HG03558 (cell line): ENCODE measurements around the gene PEX14.
"Not testable (repeated sequence)": the region's sequence is repeated elsewhere in the genome, so short reads cannot be mapped to it uniquely, and the experiment has no call there.

ENCODE experiments used
- ATAC-seq: cut with Tn5 transposase; IDR thresholded peaks from one replicate; pipeline ENCODE4 v1.9.1; 2021; ENCODE audit warnings: moderate number of reproducible peaks; ENCODE audit not compliant: unreplicated experiment; ENCODE audit errors: extremely low read depth

Gene PEX14, protein sequence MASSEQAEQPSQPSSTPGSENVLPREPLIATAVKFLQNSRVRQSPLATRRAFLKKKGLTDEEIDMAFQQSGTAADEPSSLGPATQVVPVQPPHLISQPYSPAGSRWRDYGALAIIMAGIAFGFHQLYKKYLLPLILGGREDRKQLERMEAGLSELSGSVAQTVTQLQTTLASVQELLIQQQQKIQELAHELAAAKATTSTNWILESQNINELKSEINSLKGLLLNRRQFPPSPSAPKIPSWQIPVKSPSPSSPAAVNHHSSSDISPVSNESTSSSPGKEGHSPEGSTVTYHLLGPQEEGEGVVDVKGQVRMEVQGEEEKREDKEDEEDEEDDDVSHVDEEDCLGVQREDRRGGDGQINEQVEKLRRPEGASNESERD

GRCh38 chr1:10474613-10475507 lies at the start of gene PEX14:
PEX14 (plus strand) TSS chr1:10474950; CDS start chr1:10474967, 17 bp downstream.
- peak; percentile 48 for ATAC-seq

DNA sequence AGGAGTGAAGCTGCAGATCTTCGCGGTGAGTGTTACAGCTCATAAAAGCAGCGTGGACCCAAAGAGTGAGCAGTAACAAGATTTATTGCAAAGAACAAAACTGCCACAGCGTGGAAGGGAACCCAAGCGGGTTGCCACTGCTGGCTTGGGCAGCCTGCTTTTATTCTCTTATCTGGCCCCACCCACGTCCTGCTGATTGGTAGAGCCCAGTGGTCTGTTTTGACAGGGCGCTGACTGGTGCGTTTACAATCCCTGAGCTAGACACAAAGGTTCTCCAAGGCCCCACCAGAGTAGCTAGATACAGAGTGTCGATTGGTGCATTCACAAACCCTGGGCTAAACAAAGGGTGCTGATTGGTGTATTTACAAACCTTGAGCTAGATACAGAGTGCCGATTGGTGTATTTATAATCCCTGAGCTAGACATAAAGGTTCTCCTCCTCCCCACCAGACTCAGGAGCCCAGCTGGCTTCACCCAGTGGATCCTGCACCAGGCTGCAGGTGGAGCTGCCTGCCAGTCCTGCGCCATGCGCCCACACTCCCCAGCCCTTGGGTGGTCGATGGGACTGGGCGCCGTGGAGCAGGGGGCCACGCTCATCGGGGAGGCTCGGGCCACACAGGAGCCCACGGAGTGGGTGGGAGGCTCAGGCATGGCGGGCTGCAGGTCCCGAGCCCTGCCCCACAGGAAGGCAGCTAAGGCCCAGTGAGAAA lies 48.8 kb upstream of the PEX14 start:
- not testable (repeated sequence) for ATAC-seq

DNA sequence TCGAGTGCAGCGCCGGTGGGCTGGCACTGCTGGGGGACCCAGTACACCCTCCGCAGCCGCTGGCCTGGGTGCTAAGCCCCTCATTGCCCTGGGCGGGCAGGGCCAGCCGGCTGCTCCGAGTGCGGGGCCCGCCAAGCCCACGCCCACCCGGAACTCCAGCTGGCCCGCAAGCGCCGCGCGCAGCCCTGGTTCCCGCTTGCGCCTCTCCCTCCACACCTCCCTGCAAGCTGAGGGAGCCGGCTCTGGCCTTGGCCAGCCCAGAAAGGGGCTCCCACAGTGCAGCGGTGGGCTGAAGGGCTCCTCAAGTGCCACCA lies 48.3 kb upstream of the PEX14 start:
- ATAC-seq = not testable (repeated sequence)

DNA sequence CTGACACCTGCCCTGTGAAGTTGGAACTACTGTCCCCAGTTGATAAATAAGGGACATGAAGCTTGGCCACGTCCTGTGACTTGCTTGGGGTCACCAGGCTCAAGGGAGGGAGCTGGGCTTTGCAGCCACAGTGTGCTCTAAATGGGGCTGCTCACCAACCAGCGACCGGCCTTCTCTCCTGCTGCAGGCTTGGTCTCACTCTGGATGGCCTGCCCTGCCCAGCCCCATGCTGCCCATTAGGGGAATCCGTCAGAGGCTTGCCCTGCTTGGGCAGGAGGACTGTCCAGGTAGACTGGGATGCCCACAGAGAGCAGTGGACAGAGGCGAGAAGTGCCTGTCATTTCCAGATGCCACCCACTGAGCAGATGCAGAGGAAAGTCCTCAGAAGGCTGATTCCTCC lies 45.8 kb upstream of the PEX14 start:
- no peak for ATAC-seq

DNA sequence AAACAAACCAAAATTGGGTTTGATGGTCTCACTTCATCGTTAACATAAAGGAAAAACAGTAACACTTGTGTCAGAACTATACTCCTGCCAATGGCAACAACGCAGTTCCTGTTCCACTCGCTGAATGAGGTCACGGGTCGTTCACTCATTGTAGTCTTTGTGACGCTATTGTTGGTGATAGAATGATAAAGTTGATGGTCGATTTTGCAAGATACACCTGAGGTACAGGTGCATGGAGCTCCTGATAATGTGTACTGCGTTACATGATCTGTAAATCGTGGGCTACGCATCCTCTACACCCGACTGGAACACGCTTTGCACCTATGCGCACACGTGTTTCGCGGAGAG lies 44.9 kb upstream of the PEX14 start:
- no peak for ATAC-seq

DNA sequence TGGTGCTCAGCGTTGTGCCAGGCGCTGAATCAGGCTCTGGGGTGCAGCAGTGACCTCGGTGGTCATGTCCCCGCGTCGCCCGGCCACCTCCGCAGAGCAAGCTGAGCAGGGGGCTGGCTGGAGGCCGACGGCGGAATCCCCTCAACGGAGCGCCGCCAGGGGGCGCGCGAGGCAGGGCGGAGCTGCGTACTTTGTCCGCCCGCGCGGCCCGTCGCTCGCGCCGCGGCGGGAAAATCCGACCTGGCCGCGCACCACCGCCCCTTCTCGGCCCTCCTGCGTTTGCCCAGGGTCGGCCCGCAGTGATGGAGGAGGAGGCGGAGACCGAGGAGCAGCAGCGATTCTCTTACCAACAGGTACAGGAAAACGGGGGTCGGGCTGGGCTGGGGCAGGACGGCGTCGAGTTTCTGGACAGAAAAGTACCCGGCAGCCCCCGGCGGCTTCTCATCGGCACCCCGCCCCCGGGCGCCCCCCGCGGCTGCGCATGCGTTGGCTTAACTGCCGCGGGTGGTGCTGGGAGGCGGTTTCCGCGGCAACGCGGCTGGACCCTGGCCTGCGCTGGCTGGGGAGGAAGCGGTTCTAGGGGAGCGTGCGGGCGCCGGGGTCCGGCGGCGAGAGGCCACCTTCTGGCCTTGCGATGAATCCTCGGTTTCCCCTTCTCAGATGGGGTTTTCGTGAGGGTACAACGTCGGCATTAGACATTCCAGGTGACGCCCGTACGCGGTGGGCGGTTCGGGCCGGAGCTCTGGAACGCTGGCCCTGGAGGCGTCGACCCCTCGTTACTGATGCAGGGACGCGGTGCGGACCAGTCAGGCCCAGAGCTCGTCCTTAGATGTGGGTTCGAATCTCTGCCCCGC lies 44.3 kb upstream of the PEX14 start, which contains the start of gene CENPS:
TSS of gene CENPS (plus strand) at position 218 of the 854 bp plus-strand sequence. CDS start at position 303, 85 bp downstream.
- ATAC-seq = peak; percentile 54

GRCh38 chr1:10431070-10431730 lies 43.5 kb upstream of the PEX14 start:
- ATAC-seq = no peak

- ATAC-seq = no peak
These were observed 41.6 kb upstream of the PEX14 start for GRCh38 chr1:10432910-10433700.

DNA sequence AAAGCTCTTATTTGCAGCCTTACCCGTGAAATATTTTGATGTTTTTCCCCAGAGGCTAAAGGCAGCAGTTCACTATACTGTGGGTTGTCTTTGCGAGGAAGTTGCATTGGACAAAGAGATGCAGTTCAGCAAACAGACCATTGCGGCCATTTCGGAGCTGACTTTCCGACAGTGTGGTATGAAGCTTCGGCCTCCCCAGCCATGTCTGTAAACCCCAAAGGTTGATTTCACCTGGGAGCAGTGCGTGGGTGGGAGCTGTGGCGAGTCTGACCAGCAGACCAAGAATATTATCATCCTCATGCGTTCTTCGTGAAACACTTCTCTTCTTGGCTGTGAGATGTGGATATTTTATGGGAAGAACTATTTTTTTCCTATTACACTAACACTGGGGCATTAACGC lies 41.0 kb upstream of the PEX14 start:
- no peak for ATAC-seq

- no peak for ATAC-seq
These were observed 40.2 kb upstream of the PEX14 start for GRCh38 chr1:10434590-10434989.

DNA sequence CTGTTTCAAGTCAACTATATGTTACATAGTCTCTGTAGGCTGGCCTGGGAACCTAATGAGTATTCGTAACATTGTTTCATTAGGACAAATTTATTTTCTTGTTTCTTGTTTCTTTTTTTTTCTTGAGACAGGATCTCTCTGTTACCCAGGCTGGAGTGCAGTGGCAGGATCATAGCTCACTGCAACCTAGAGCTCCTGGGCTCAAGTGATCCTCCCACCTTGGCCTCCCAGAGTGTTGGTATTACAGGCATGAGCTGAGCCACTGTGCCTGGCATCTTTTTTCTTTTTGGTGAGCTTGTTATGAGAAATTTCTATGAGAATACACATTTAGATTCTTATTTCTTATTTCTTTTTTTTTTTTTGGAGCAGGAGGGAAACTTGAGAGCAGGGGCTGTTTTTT lies 37.7 kb upstream of the PEX14 start:
- no peak for ATAC-seq

GRCh38 chr1:10438677-10439163 lies 36.0 kb upstream of the PEX14 start:
- ATAC-seq = no peak

GRCh38 chr1:10440305-10440704 lies 34.4 kb upstream of the PEX14 start:
- no peak for ATAC-seq

DNA sequence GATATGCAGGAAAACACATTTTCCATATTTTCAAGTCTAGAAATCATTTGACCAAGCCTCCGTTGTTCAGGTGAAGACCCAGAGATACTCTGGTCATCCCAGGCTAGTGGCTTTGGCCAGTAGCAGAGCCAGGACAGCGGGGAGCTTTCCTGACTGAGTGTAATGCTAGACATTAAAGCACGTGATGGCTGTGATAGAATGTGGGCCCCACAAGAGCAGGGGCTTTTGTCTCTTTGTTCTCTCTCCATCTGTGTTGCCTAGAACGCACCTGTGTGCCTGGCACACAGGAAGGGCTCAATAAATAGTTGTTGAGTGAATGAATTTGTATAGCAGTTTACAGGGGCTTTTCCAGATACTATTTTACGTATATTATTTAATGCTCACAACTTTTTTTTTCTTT lies 34.0 kb upstream of the PEX14 start:
- no peak for ATAC-seq

GRCh38 chr1:10444248-10444647 lies 30.5 kb upstream of the PEX14 start:
- ATAC-seq = no peak

DNA sequence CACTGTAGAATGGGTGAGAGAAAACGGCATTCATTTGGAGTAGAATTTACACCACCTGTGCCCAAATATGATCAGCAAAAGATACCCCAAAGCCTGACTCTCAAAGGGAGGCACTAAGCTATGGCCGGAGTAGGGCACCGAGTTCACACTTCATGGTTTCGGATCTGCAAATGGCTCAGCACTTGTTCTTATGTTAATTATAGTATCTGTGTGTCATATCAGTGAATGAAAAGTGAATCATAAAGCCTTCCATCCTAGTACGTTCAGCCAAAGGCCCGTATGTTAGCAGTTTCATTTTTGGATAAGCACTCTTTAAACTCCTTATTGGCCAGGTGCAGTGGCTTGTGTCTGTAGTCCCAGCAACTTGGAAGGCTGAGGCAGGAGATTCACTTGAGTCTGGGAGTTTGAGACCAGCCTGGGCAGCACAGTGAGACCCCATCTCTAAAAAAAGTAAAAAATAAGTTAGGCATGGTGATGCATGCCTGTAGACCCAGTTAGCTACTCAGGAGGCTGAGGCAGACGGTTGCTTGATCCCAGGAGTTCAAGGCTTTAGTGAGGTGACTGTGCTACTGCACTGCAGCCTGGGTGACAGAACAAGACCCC lies 29.9 kb upstream of the PEX14 start:
- ATAC-seq = no peak

DNA sequence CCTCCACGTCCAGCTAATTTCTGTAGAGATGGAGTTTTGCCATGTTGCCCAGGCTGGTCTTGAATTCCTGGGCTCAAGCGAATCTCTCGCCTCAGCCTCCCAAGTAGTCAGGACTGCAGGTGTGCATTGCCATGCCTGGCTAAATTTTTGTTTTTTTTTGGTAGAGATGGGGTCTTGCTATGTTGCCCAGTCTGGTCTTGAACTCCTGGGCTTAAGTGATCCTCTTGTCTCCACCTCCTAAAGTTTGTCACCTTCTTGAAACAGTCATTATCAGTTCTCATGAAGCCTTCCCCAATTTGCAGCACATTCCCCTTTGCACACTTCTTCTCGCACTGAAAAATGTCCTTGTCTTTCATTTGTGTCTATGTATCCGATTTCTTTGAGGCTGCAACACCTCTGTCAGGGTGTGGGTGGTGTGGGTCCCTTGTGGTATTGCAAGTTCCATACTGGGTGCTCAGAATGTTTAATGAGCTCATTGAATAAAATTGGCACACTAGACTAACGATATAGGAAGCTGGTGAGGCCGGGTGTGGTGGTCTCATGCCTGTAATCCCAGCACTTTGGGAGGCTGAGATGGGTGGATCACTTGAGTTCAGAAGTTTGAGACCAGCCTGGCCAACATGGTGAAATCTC lies 27.8 kb upstream of the PEX14 start:
- no peak for ATAC-seq

GRCh38 chr1:10449751-10450150 lies 25.0 kb upstream of the PEX14 start, which contains the start of gene CORT:
CORT (plus strand) TSS chr1:10450031; CDS start chr1:10450224, 193 bp downstream.
- no peak for ATAC-seq
